ENCODE data around the gene CTCF.

DNA sequence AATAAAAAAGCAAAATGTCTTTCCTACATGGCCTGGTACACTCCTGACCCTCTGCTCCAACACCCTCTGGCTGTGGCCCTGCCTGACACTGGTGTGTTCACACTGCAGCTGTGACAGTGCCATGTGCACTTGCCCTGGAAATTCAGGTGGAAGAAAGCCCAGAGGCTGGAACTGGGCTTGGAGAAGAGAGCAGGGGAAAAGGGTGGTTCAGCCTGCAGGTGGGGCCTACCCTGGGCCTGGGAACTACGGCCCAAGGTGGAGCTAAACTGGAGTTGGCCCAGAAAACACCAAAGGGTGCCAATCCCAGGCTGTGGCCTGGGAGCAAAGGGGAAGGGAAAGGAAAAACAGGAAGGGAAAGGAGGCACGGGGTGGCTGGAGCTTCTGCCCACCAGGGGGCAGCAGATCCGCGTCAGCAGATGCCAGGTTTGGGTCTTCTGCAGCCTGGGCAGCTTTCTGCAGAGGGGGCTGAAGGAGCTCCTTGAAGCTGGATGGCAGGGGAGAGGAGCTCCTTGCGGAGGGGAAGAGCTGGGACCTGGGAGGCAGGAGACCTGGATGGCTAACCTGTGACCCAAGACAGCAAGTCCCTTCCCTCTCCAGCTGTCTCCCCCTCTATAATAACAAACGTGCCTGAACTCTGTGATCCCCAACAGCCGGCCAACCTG lies 15.4 kb upstream of the CTCF start:
- TF ChIP-seq, protein P1, sequence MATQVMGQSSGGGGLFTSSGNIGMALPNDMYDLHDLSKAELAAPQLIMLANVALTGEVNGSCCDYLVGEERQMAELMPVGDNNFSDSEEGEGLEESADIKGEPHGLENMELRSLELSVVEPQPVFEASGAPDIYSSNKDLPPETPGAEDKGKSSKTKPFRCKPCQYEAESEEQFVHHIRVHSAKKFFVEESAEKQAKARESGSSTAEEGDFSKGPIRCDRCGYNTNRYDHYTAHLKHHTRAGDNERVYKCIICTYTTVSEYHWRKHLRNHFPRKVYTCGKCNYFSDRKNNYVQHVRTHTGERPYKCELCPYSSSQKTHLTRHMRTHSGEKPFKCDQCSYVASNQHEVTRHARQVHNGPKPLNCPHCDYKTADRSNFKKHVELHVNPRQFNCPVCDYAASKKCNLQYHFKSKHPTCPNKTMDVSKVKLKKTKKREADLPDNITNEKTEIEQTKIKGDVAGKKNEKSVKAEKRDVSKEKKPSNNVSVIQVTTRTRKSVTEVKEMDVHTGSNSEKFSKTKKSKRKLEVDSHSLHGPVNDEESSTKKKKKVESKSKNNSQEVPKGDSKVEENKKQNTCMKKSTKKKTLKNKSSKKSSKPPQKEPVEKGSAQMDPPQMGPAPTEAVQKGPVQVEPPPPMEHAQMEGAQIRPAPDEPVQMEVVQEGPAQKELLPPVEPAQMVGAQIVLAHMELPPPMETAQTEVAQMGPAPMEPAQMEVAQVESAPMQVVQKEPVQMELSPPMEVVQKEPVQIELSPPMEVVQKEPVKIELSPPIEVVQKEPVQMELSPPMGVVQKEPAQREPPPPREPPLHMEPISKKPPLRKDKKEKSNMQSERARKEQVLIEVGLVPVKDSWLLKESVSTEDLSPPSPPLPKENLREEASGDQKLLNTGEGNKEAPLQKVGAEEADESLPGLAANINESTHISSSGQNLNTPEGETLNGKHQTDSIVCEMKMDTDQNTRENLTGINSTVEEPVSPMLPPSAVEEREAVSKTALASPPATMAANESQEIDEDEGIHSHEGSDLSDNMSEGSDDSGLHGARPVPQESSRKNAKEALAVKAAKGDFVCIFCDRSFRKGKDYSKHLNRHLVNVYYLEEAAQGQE (IDR thresholded peaks at IDR 0.05; ENCODE audit: low read depth): no peak
- TF ChIP-seq YY1 (IDR thresholded peaks at IDR 0.05; ENCODE audit: low read depth): no peak
- no peak for TF ChIP-seq FOXM1 (IDR thresholded peaks at IDR 0.05; ENCODE audit: borderline replicate concordance, low read depth)
- 0 out of 2 replicates have a peak, but pooled peaks have one; percentile 16 for TF ChIP-seq USF1 (IDR thresholded peaks at IDR 0.05)

Data from Ishikawa (cell line).